HG03378 (cell line): Measurements from ENCODE around the gene NEDD4L.
A peak's percentile ranks its signal among the peaks of the same experiment; 100 is the strongest.
"Not testable (repeated sequence)": the region's sequence is repeated elsewhere in the genome, so short reads cannot be mapped to it uniquely, and the experiment has no call there.

ENCODE experiments used
- ATAC-seq: cut with Tn5 transposase; IDR thresholded peaks from one replicate; pipeline ENCODE4 v1.9.1; 2021; ENCODE audit warnings: mild to moderate bottlenecking, moderate library complexity; ENCODE audit not compliant: unreplicated experiment

The NEDD4L gene

GRCh38 chr18:58026395-58026794, 17.6 kb upstream of the NEDD4L start:
- no peak for ATAC-seq

- no peak for ATAC-seq
Measured at GRCh38 chr18:58026857-58027256, 17.2 kb upstream of the NEDD4L start.

- no peak for ATAC-seq
Measured at GRCh38 chr18:58027341-58027740, 16.7 kb upstream of the NEDD4L start.

GRCh38 chr18:58028109-58028784, 15.8 kb upstream of the NEDD4L start:
- no peak for ATAC-seq

- ATAC-seq, result no peak
Measured at GRCh38 chr18:58032233-58032632, 11.8 kb upstream of the NEDD4L start.

GRCh38 chr18:58033216-58033615, 10.8 kb upstream of the NEDD4L start:
- no peak for ATAC-seq

GRCh38 chr18:58034370-58034769, 9.7 kb upstream of the NEDD4L start:
- ATAC-seq, result no peak

- ATAC-seq, result no peak
Measured at GRCh38 chr18:58037163-58037562, 6.9 kb upstream of the NEDD4L start.

GRCh38 chr18:58038063-58038462, 6.0 kb upstream of the NEDD4L start:
- no peak for ATAC-seq

- ATAC-seq, result no peak
Measured at GRCh38 chr18:58041633-58042032, 2.4 kb upstream of the NEDD4L start.

GRCh38 chr18:58042826-58043490, 1.1 kb upstream of the NEDD4L start:
- no peak for ATAC-seq

- peak; percentile 22 for ATAC-seq
Measured at GRCh38 chr18:58044370-58045241, 580 bp downstream of the NEDD4L start.

- no peak for ATAC-seq
Measured at GRCh38 chr18:58045242-58046092, 1.4 kb downstream of the NEDD4L start.

GRCh38 chr18:58046093-58046793, 2.2 kb downstream of the NEDD4L start:
- no peak for ATAC-seq

- no peak for ATAC-seq
Measured at GRCh38 chr18:58046794-58047555, 2.9 kb downstream of the NEDD4L start.

GRCh38 chr18:58047556-58047882, 3.5 kb downstream of the NEDD4L start:
- ATAC-seq, result no peak

- no peak for ATAC-seq
Measured at GRCh38 chr18:58048081-58048642, 4.1 kb downstream of the NEDD4L start.

- ATAC-seq, result no peak
Measured at GRCh38 chr18:58049000-58049688, 5.1 kb downstream of the NEDD4L start.

GRCh38 chr18:58050963-58051362, 6.9 kb downstream of the NEDD4L start:
- ATAC-seq, result not testable (repeated sequence)
